Stimulated activated CD8-positive, alpha-beta memory T cell treated with anti-CD3 and anti-CD28 coated beads, Interleukin-12 subunit alpha, Interleukin-12 subunit beta, amount 100 ng/mL, for 4 hours (primary cell): Measurements from ENCODE around the gene DNTT.

Experiments used
- DNase-seq: peaks from one replicate; pipeline ENCODE4 v3.0.0-alpha.2; 2020; ENCODE audit warnings: low read depth

The DNTT gene

DNA sequence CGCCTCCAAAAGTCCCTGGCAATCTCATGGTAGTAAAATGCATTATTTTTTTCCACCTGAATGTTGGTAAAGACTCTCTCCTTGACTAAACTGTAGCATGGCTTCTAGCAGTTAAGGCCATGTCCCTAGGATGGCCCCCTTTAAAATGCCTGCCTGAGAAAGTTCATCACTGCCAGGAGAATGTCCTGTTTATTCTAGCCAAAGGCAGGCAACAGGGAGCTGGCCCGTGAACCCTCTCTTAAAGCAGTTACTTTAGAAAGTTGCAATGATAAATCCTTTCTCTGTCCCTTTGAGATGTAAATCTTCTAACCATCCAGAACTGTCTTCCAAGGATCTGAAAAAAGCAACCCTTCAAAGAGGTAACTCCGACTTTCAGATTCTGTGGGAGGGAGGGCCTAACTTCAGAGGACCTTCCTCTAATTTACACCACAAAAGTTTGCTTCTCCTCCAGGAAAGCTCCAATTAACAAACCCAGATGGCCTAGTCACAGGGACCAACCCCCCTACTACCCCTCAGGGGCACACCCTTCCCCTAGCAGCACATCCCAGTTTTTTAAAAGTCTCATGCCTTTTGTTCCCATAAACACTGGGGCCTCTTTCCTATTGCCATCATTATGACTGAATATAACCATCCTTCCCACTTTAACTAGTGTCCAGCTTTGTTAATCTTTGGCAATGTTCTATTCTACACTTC lies 5.5 kb downstream of the DNTT start:
- no peak for DNase-seq

DNA sequence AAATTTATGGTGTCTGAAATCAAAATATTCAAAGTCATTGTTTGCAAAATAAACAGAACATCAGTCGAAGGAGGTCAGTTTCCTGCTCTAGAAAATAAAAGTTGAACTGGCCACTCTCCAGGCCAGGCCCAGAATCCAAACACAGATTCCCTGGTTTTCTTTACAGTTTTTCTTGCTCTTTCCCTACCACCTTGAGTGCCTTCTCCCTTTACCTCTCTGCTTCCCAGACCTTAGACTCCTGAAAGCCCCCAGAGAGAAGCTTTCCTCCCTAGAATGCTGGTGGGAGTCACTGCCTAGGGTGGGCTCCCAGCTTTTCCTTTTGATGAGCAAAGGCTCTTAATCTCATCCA lies 6.1 kb downstream of the DNTT start:
- DNase-seq: no peak

DNA sequence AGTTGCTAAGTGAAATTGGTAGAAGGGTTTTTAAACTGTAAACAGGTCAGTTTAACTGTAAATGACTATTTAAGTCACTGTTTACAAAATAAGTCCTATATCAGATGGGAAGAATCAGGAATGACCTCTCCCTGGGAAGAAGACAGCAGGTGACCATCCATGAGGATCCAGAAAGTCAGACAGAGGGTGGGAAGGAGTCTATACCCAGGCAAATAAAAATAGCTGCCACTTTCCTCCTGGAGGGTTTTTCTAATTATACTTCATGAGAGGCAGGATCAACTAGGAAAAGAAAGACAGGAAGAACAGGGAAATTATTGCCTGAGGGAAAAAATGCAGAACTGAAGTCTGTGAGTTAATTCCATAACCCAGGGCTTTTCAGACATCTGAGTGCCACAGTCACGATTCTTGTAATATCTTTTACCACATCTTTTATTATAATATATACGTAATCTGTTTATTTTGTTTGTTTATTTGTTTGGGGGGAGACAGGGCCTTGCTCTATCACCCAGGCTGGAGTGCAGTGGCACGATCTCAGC lies 7.0 kb downstream of the DNTT start:
- DNase-seq: no peak

DNA sequence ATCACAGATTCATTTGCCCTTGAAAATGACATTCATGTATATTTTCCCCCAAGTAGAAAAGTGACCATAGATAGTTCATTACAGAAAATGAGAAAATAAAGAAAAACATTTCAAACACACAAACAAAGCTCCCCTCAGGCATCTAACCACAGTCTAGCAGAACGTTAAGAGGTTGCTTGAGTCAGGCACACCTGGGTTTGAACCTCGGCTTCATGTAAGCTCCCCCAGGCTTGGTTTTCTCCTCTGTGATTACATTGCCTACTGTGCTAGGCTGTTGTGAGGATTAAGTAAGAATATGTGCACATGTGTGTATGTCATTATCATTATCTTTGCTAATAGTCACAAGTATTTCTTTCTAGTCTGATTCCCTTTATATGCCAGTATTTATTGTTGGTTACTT lies 9.1 kb downstream of the DNTT start:
- DNase-seq: no peak

DNA sequence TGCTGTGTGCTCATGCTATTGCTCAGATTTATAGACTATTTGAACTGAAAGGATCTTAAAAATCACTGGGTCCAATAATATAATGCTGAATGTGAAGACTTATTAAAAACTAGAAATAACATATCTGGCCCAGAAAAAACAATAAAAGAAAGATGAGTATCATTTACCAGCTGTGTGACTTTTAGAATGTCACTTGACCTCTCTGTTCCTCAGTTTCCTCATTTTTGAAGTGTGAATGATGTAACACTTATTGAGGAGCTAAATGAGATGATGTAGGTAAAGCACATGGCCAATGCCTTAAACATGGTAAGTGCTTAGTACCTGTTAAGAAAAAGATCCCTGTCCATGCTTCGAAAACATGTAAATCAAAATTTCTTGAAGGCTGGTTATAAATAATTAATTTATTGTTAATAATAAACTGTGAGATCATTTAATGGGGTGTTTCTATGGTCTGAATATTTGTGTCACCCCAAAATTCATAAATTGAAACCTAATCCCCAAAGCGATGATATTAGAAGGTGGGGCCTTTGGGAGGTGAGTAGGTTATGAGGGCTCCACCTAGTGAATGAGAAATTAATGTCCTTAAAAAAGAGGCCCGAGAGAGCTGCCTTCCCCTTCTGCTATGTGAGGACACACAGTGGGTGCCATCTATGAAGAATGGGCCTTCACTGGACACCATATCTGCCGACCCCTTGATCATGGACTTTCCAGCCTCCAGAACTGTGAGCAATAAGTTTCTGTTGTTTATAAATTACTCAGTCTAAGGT lies 13.0 kb downstream of the DNTT start:
- DNase-seq: no peak

DNA sequence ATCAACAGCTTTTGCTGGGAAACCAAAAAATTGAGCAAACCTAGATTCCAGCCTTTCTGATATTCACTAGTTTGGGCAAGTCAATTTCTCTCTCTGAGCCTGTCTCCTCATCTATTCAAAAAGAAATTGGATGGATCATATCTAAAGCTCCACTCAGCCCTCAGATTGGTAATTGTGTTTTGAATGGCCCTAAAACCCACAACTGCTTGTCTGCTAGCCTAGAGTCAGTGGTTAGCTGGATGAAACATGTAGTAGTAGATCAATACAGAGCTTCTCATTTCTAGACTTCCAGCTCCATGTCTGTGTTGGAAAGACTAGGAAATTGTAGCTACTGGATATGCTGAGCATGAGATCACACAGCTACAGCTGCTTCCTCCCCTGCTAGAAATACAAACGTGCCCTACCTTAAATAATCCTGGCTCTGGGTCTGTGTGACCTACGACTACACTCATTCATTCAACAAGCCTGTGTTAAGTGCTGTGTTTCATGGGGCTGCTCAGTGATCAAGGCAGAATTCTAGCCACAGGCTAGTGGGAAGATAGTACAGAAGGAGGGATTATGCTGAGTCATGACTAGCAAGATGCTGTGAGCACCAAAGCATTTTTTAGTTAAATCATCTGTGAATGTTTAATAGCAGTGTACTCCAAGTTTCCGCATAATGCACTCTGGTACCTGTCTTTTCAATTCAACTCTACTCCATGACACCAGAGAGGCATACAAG lies 15.7 kb downstream of the DNTT start:
- no peak for DNase-seq

DNA sequence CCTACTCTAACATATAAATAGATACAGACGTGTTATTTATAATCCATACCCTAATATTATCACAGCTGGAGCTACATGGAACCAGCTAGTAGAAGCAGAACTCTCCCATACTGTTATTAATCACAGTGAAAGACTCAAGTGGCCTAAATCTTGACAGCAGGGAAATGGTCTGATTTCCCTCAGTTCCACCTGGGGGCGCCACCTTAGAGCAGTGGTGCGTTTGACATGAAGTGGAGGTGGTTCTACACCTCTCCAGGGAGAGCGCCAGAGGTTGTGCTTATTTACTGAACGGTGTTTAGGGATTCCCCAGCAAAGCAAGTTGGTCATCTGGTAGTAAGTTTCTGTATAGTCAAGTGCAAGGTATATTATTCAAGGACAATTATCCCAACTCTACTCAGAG lies 17.6 kb downstream of the DNTT start:
- DNase-seq: no peak

DNA sequence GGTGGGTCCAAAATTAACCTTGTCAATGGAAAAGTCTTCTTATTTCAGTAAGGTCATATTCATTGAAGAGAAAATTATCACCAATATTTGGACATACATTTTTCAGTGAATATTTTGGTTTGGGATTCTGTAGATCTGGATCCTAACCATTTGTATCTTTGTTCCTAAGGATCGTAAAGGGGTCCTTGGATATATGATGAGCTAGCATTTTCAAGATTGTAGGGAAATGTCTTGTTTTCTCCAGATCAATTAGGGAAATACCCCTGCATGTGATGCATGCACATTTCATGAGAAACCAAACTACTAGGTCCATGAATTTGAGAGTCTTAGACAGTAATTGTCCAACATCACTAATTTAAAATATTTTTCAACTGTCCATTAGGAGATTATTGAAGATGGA lies 18.0 kb downstream of the DNTT start:
- DNase-seq: no peak

DNA sequence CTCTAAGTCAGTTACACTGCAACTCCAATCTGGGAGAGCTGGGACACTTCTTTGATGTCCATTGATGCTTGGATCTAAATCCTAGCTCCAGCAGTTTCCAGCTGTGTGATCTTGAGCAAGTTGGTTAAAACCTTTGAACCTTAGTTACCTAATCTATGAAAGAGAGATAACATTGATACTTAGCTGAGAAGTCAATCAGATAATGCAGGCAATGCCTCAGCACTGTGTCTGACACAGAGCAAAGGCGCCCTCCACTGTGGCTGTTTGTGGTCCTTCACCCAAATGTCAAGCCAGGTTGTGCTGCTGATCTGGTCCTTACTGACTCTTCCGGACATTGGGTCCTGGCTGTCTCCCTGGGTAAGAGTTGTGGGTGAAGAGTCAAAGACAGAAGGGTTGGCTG lies 20.2 kb downstream of the DNTT start:
- no peak for DNase-seq

DNA sequence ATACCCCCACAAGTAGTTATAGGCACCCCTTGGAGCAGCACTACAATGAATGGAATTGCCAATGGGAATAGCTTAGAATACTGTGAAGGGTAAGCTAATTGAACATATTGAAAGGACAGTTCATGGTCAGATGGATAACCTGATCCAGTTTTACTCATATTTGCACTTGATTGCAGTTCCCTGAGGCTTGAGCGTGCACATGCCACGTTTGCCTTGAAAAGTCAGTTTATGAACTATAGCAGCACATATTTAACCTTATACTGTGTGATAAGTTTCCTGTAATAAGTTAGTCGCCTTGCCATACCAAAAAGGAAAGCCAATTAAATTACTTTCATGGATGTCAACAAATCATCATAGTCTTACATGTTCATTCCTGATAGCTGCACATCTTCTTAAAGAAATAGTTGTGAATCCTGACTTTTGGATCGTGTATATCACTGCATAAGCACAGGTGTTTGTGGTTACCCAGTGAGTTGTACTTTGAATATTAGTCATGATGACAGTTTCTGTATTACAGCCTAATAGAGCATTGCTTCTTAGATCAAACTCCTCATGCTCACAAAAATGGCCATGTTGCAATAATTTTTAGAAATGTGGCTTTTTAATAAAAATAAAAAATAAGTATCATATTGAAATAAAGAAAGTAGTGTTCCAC lies 21.6 kb downstream of the DNTT start:
- no peak for DNase-seq

DNA sequence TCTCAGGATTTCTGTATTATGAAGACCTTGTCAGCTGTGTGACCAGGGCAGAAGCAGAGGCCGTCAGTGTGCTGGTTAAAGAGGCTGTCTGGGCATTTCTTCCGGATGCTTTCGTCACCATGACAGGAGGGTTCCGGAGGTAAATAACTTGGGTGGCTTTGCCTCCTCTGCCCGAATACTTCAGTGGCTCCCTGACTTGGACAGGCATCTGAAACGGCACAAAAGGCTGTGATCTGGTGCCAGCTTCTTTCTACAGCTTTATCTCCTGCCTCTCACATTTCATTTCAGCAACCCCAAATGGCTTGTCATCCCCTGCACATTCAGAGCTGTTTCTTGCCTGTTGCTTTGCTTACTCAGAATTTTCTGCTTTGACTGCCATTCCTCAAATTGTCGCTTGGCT lies 23.2 kb downstream of the DNTT start:
- DNase-seq: no peak

DNA sequence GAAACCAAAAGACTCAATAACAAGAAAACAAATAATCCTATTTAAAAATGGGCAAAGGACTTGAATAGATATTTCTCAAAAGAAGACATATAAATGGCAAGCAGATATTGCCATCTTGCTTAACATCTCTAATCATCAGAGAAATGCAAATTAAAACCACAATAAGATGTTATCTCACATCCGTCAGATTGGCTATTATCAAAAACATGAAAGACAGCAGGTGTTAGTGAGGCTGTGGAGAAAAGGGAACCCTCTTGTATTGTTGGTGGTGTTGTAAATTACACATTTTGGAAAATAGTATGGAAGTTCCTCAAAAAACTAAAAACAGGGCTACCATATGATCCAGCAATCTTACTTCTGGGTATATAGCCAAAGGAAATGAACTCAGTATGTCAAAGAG lies 28.9 kb downstream of the DNTT start:
- no peak for DNase-seq

DNA sequence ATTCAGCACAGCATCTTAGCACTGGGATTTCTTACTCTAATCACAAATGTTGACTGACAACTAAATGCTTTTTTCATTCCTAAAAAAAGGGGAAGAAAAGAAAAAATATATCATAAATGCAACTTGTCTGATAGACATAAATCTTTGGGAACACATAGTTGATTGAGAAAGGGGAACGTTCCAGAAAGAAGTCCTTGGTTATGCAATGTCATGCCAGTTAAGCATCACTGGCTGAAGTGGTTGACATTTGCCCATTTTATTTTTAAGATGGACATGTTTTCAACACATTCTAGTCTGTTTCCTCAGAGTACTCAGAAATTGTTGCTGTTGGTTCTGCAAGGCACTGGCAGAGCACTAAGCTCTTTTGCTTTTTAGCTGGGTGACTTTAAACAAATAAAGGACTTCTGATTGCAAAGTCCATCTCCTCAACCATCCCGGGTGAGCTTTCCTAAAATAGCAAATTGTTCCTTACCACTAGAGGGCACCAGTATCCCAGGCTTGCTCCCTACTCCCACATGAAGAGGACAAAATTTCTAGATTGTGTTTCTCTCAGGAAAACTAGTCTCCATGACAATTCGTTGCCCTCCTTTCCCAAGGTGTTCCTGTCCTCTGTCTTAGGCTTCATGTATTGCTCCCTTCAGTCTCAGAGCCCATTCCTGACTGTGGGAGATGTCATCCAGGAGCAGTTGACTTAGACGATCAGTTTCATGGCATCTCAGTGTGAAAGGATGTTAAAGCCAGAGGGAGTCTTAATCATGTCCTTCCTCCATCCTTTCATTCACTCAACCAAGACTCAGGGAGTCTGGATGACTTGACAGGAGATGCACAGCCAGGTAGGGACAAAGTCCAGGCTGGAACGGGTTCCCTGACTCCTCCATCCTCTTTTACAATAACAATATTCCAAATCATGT lies 30.6 kb downstream of the DNTT start:
- no peak for DNase-seq

DNA sequence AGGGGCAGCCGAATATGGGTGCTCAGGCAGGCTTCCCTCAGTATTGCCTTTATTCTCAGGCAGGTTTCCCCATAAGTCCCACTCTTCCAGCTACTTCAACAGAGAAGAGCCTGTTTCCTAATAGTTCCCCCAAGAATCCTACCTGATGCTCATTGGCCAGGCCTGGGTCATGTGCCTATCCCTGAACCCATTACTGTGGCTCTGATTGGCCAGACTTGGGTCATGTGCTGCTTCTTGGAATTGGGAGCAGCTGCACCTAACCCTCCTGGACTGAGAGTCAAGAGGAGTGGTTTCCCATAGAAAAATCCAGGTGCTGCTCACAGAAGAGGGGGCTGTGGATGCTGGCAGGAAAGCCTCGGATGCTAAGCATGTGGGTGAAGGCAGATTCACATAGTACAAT lies 32.9 kb downstream of the DNTT start:
- no peak for DNase-seq

DNA sequence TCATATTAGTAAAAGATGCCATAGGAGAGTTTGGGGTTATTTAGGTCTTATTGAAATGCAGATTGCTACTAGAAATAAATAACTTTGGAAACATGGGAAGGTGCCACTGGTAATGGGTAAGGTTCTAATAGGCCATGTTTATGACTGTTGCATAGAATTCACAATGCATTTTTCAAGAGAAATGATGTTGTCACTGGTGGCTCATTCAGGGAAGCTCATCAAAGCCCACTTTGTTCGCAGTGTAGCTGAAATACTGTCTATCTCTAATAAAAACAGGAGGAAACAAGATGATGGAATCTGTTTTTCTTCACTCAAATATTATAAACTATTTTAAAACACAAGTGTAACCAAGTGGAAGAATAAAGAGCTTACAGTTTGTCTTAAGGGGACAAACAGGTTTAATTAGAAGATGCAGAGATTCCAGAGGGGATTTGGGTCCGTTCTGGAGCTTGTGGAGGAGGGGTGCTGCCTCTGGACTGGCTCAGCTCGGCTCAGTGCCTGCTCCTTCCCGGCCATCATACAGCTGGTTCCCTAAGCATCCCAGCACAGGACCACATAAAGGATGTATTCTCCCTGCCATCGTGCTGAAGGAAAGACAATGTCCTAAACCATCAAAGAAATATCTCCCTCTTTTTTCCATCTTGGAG lies 34.2 kb downstream of the DNTT start:
- no peak for DNase-seq

DNA sequence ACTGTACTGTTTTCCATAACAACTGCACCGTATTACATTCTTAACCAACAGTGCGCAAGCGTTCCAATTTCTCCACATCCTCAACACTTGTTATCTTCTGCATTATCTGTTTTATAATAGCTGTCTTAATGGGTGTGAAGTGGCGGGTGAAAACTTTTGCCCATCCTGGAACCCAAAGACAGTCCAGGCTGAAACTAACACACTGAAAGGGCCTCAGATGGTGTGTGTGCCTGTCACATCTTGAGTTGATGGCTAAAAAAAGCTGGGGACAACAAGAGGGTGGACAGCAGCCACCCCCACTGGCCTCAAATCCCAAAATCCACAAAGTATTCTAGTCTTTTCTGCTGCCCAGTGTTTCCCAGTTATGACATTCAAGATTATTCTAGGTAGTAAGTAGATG lies 35.1 kb downstream of the DNTT start:
- no peak for DNase-seq

DNA sequence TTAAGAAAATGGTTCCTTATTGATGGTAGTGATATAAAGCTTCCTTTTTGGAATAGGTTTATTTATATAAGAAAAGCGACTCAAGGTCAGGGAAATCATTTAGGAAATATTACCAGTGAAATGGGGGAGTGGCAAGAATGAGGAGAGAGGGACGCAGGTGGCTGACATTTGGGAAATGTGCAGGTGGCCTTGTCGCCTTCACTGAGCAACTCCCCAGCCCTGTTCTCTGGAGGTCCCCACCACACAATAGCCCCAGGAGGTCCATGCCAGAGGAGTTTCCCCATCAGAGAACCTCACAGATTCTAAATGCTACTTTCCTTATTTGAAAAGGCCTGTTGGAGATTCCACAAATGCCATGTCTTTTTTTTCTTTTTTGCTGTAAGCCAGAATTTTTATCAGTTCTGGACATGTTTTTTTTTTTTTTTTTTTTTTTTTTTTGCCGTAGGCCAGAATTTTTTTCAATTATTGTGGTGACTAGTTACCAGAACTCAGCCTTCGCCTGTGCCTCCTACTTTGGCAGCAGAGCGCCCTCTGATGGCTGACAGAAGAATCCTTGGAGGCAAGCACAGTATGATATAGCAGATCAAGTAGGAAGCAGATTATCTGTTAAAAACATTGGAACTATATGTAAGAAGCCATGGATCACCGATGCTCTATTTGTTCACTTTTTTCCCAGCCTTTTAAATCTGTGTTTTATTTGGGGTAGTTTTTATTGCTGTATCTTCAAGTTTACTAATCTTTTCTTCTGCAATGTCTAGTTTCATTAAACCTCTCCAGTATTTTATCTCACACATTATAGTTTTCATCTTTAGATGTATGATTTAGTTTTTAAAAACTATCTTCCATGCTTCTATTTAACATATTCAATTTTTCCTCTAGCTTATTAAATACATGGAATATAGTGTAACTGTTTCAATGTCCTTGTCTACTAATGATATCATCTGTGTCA lies 36.0 kb downstream of the DNTT start:
- no peak for DNase-seq

DNA sequence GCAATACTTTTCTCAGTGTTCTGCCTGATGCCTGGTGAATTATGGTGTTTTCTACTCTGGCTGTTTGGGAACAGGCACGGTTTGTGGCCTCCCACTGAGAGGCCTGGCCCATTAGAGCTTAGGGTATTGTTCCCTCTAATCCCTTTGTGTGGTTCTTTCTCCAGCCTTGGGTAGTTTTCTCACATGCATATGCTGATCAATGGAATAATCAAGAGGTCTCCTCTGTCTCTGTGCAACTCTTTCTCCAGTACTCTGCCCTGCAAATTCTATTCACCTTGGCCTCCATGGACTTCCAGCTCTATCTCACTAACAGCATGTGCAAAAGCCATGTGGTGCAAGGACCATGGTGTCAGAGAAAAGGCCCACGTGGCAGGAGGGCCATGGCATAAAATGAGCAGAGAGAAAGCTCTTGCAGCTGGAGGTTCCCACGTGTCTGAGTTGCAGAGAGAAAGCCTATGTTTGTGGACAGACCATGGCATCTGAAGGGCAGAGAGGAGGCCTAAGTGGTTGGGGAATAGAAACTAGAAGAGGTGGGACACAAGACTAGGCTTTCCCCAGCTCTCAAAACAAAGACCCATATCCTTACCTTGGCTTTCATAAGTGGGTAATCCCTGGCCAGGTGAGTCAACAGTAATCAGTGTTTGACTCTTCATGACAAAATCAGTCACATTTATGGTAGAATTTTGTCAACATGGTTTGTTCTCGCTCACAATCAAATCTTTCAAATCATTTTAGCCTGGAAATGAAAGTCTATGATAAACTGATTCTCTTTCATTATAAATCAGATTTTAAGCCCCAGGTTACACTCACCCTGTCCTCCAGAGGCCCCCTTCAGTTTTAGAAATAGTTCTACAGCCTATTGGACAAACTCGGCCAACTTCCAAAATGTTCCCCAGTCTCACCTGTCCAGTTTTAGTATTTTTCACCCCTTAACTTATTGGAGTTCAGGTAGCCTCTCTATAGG lies 37.3 kb downstream of the DNTT start:
- DNase-seq: no peak

DNA sequence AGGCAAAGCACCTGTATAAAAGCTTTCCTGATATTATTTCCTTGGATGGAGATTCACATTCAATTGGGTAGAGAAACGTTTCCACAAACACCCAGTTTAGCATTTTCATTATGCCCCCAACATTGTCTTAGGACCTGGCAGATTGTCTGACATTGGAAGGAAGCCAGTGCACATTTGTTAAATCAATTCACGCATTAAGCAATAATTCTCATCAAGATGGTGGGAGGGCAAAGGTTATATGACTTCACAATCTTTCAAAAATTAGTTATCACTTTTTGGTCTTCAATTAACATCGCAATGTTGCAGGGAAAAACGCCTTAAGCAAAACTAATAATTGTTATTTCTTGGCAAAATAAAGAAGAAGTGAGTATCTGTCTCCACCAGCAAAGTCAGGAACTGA lies 38.2 kb downstream of the DNTT start:
- DNase-seq: no peak
